Panc1 (cell line): ENCODE results near the gene TRIO.

ENCODE experiments used
- CTCF ChIP-seq: fragments of 450-650 bp; IDR thresholded peaks from 2 replicates; pipeline ENCODE4 v1.5.1; 2017; ENCODE audit warnings: mild to moderate bottlenecking
- POLR2AphosphoS5 ChIP-seq: IDR thresholded peaks from 2 replicates; pipeline ENCODE4 v1.6.1; 2012; ENCODE audit warnings: mild to moderate bottlenecking, low read depth, low read length, moderate library complexity
- REST ChIP-seq, 2 experiments: IDR thresholded peaks; 2 replicates each; pipeline ENCODE4 v1.6.1; 2011 to 2012; ENCODE audit warnings: low read depth in 2 of 2, control low read depth in 1 of 2, low read length in 1 of 2, mild to moderate bottlenecking in 1 of 2, moderate library complexity in 1 of 2; ENCODE audit not compliant: insufficient read depth in 1 of 2
- SIN3A ChIP-seq: IDR thresholded peaks from 2 replicates; pipeline ENCODE4 v1.6.1; 2012; ENCODE audit warnings: low read depth, mild to moderate bottlenecking, low read length, moderate library complexity, borderline replicate concordance; ENCODE audit not compliant: insufficient read depth

GRCh38 chr5:14508046-14508445, 364.9 kb downstream of the TRIO start:
- TF ChIP-seq POLR2AphosphoS5 (no peak), CTCF (no peak), SIN3A (no peak), REST (IDR thresholded peaks at IDR 0.05; ENCODE audit: insufficient read depth in 1 of 2, low read depth in 2 of 2, low read length in 1 of 2) (no peak)
